ENCODE data around the gene RPL36AL. TPM values are rescaled to one million over a fixed set of nuclear protein-coding genes. Genes with fewer than 3 reads are reported as not detected.

RPL36AL gene
- total and polyA plus RNA-seq, 2 experiments from 2014 or later, result 122 to 723 TPM

GRCh38 chr14:49642163-49642562 is 21.7 kb upstream of the RPL36AL start:
- Mint-ChIP-seq H3K9me3 (no peaks in the 10 kb centered on the region), H3K36me3 (ENCODE audit: low read depth) (peaks cover 52% of the 10 kb centered on the region), H3K4me3 (no peak overlapping the region), H3K27me3 (ENCODE audit: insufficient read depth, low read depth, poor library complexity) (no peaks in the 10 kb centered on the region), H3K4me1 (peaks cover 19% of the 10 kb centered on the region), H3K27ac (no peak overlapping the region)
- Histone ChIP-seq H3K4me2 (no peak overlapping the region), H3F3A (replicated peaks; ENCODE audit: low read depth) (0 out of 2 replicates have a peak, but pooled peaks cover 2% of the 10 kb centered on the region), H3K27me3 (ENCODE audit: insufficient read depth) (no peaks in the 10 kb centered on the region), H3K27ac (ENCODE audit: low read depth) (0 out of 2 replicates have a peak overlapping the region, but pooled peaks have one; percentile 78), H3K4me1 (ENCODE audit: insufficient read depth) (no peaks in the 10 kb centered on the region; the same call in 1 of the 2 replicates), H3K79me2 (replicated peaks; ENCODE audit: insufficient read depth) (peaks cover 48% of the 10 kb centered on the region), H3K4me3 (no peak overlapping the region), H2AFZ (no peak overlapping the region), H3K36me3 (ENCODE audit: insufficient read depth) (peaks cover 5% of the 10 kb centered on the region; the same call in 1 of the 2 replicates), H4K20me1 (replicated peaks; ENCODE audit: insufficient read depth) (peaks cover 33% of the 10 kb centered on the region), H3K9me2 (ENCODE audit: insufficient read depth) (no peaks in the 10 kb centered on the region)
- no peak for ATAC-seq
- no peak for DNase-seq (ENCODE audit: low spot score)
- TF ChIP-seq, protein P1, sequence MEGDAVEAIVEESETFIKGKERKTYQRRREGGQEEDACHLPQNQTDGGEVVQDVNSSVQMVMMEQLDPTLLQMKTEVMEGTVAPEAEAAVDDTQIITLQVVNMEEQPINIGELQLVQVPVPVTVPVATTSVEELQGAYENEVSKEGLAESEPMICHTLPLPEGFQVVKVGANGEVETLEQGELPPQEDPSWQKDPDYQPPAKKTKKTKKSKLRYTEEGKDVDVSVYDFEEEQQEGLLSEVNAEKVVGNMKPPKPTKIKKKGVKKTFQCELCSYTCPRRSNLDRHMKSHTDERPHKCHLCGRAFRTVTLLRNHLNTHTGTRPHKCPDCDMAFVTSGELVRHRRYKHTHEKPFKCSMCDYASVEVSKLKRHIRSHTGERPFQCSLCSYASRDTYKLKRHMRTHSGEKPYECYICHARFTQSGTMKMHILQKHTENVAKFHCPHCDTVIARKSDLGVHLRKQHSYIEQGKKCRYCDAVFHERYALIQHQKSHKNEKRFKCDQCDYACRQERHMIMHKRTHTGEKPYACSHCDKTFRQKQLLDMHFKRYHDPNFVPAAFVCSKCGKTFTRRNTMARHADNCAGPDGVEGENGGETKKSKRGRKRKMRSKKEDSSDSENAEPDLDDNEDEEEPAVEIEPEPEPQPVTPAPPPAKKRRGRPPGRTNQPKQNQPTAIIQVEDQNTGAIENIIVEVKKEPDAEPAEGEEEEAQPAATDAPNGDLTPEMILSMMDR (conservative IDR thresholded peaks at IDR 0.05; ENCODE audit: low read depth in 2 of 2), result no peak
- TF ChIP-seq EZH2 (IDR thresholded peaks at IDR 0.05; ENCODE audit: low read depth, unreplicated experiment), result no peak
- no peak for TF ChIP-seq CREB1 (CRISPR knock-in tag; IDR thresholded peaks at IDR 0.05; ENCODE audit: low read depth)
- TF ChIP-seq JUNB (IDR thresholded peaks at IDR 0.05; ENCODE audit: unreplicated experiment), result no peak
- TF ChIP-seq ZNF331 (CRISPR knock-in tag; IDR thresholded peaks at IDR 0.05; ENCODE audit: low read depth), result no peak
- TF ChIP-seq, protein P2, sequence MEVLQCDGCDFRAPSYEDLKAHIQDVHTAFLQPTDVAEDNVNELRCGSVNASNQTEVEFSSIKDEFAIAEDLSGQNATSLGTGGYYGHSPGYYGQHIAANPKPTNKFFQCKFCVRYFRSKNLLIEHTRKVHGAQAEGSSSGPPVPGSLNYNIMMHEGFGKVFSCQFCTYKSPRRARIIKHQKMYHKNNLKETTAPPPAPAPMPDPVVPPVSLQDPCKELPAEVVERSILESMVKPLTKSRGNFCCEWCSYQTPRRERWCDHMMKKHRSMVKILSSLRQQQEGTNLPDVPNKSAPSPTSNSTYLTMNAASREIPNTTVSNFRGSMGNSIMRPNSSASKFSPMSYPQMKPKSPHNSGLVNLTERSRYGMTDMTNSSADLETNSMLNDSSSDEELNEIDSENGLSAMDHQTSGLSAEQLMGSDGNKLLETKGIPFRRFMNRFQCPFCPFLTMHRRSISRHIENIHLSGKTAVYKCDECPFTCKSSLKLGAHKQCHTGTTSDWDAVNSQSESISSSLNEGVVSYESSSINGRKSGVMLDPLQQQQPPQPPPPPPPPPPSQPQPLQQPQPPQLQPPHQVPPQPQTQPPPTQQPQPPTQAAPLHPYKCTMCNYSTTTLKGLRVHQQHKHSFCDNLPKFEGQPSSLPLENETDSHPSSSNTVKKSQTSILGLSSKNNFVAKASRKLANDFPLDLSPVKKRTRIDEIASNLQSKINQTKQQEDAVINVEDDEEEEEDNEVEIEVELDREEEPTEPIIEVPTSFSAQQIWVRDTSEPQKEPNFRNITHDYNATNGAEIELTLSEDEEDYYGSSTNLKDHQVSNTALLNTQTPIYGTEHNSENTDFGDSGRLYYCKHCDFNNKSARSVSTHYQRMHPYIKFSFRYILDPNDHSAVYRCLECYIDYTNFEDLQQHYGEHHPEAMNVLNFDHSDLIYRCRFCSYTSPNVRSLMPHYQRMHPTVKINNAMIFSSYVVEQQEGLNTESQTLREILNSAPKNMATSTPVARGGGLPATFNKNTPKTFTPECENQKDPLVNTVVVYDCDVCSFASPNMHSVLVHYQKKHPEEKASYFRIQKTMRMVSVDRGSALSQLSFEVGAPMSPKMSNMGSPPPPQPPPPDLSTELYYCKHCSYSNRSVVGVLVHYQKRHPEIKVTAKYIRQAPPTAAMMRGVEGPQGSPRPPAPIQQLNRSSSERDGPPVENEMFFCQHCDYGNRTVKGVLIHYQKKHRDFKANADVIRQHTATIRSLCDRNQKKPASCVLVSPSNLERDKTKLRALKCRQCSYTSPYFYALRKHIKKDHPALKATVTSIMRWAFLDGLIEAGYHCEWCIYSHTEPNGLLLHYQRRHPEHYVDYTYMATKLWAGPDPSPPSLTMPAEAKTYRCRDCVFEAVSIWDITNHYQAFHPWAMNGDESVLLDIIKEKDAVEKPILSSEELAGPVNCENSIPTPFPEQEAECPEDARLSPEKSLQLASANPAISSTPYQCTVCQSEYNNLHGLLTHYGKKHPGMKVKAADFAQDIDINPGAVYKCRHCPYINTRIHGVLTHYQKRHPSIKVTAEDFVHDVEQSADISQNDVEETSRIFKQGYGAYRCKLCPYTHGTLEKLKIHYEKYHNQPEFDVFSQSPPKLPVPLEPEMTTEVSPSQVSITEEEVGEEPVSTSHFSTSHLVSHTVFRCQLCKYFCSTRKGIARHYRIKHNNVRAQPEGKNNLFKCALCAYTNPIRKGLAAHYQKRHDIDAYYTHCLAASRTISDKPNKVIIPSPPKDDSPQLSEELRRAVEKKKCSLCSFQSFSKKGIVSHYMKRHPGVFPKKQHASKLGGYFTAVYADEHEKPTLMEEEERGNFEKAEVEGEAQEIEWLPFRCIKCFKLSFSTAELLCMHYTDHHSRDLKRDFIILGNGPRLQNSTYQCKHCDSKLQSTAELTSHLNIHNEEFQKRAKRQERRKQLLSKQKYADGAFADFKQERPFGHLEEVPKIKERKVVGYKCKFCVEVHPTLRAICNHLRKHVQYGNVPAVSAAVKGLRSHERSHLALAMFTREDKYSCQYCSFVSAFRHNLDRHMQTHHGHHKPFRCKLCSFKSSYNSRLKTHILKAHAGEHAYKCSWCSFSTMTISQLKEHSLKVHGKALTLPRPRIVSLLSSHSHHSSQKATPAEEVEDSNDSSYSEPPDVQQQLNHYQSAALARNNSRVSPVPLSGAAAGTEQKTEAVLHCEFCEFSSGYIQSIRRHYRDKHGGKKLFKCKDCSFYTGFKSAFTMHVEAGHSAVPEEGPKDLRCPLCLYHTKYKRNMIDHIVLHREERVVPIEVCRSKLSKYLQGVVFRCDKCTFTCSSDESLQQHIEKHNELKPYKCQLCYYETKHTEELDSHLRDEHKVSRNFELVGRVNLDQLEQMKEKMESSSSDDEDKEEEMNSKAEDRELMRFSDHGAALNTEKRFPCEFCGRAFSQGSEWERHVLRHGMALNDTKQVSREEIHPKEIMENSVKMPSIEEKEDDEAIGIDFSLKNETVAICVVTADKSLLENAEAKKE (CRISPR knock-in tag; IDR thresholded peaks at IDR 0.05), result no peak
- TF ChIP-seq NANOG (IDR thresholded peaks at IDR 0.05; ENCODE audit: borderline replicate concordance), result no peak
- TF ChIP-seq, protein P3, sequence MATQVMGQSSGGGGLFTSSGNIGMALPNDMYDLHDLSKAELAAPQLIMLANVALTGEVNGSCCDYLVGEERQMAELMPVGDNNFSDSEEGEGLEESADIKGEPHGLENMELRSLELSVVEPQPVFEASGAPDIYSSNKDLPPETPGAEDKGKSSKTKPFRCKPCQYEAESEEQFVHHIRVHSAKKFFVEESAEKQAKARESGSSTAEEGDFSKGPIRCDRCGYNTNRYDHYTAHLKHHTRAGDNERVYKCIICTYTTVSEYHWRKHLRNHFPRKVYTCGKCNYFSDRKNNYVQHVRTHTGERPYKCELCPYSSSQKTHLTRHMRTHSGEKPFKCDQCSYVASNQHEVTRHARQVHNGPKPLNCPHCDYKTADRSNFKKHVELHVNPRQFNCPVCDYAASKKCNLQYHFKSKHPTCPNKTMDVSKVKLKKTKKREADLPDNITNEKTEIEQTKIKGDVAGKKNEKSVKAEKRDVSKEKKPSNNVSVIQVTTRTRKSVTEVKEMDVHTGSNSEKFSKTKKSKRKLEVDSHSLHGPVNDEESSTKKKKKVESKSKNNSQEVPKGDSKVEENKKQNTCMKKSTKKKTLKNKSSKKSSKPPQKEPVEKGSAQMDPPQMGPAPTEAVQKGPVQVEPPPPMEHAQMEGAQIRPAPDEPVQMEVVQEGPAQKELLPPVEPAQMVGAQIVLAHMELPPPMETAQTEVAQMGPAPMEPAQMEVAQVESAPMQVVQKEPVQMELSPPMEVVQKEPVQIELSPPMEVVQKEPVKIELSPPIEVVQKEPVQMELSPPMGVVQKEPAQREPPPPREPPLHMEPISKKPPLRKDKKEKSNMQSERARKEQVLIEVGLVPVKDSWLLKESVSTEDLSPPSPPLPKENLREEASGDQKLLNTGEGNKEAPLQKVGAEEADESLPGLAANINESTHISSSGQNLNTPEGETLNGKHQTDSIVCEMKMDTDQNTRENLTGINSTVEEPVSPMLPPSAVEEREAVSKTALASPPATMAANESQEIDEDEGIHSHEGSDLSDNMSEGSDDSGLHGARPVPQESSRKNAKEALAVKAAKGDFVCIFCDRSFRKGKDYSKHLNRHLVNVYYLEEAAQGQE (IDR thresholded peaks at IDR 0.05; ENCODE audit: unreplicated experiment), result no peak
- no peak for TF ChIP-seq STAT1 (IDR thresholded peaks at IDR 0.05; ENCODE audit: unreplicated experiment)
- TF ChIP-seq, protein P4, sequence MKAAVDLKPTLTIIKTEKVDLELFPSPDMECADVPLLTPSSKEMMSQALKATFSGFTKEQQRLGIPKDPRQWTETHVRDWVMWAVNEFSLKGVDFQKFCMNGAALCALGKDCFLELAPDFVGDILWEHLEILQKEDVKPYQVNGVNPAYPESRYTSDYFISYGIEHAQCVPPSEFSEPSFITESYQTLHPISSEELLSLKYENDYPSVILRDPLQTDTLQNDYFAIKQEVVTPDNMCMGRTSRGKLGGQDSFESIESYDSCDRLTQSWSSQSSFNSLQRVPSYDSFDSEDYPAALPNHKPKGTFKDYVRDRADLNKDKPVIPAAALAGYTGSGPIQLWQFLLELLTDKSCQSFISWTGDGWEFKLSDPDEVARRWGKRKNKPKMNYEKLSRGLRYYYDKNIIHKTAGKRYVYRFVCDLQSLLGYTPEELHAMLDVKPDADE (IDR thresholded peaks at IDR 0.05), result no peak
- no peak for TF ChIP-seq EZH2phosphoT487 (IDR thresholded peaks at IDR 0.05; ENCODE audit: unreplicated experiment)

Measured in GM23338 (cell line).